ENCODE data around the gene NCOR2.

DNA sequence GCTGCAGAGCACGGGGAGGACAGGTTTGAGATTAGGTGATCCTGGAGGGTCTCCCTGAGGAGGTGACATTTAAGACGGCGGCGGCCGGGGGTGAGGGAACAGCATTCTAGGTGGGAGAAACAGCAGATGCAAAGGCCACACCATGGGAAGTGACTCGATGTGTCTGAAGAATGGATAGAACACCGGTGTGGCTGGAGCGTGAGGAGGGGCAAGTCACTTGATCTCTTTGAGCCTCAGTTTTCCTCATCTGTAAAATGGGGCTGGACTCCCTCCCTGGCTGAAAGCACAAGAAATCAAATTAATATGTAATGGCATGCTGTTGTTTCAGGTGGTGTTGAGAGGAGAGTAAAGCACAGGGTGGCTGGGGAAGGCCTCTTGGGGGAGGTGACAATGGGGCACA lies 10.0 kb upstream of the NCOR2 start:
- TF ChIP-seq ARNT (IDR thresholded peaks at IDR 0.05) (no peak), FOXK2 (IDR thresholded peaks at IDR 0.05) (no peak), SP1 (IDR thresholded peaks at IDR 0.05) (no peak), SUZ12 (IDR thresholded peaks at IDR 0.05) (no peak), NFRKB (IDR thresholded peaks at IDR 0.05) (no peak), FOXA1 (IDR thresholded peaks at IDR 0.05) (no peak), CTBP1 (IDR thresholded peaks at IDR 0.05; ENCODE audit: borderline replicate concordance) (no peak), LEF1 (IDR thresholded peaks at IDR 0.05; ENCODE audit: borderline replicate concordance) (no peak), TARDBP (IDR thresholded peaks at IDR 0.05) (no peak)
